ENCODE measurements around the gene CELA2B. TPM values are rescaled to one million over a fixed set of nuclear protein-coding genes. Genes with fewer than 3 reads are reported as not detected.
"Not testable (repeated sequence)": the region's sequence is repeated elsewhere in the genome, so short reads cannot be mapped to it uniquely, and the experiment has no call there.

The CELA2B gene
- total RNA-seq, 2 experiments from 2014 or later = not detected

DNA sequence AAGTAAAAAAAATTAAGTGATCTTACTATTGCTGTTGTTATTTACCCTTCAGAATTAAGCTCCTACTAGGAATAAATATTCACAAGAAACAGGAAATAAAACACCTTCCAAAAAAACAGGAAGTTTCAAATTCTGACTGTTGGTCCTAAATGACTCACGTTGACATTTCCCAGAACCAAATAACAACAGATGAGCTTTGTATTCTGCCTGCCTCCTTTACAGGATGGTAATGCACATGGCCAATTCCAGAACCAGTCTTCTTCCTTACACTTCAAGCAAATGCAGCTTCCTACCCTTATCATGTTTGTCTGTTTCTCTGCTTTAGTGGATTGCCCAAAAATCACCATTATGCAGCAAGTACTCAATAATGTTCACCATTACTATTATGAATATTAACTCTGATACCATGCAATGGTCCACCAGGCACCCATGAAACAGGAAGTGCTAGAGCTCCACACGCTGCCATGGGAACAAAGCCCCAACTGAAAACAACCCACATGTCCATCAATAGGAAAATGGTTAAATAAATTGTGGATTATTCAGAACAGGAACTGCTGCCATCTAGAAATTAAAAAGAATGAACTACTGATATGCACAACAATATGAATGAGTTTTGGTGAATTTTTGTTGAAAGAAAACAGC, 39.2 kb downstream of the CELA2B start:
- no peak overlapping the region for H2AFZ ChIP-seq (ENCODE audit: low read length)
- H3K4me3 ChIP-seq (ENCODE audit: low read depth, low read length, poor library complexity, severe bottlenecking) = no peak overlapping the region
- BruUV-seq (replicated peaks) = TSS peak; percentile 32
- ChIA-PET POLR2A (interaction anchor here (0.7 to 0.8 kb wide), 2 partner anchors 10 to 47 kb away, joined by 3 to 5 read pairs; no protein-coding TSS in a partner anchor), CTCF (ENCODE audit: unreplicated experiment) (no interaction called here)
- intact Hi-C loops (cut with micrococcal nuclease; ENCODE audit: unreplicated experiment) = no loop called here
- H3K9me2 ChIP-seq (ENCODE audit: insufficient read depth, low read length) = no peaks in the 10 kb centered on the region
- H4K20me1 ChIP-seq (ENCODE audit: insufficient read depth, low read length) = no peaks in the 10 kb centered on the region
- peaks cover 18% of the 10 kb centered on the region for H3K36me3 ChIP-seq (ENCODE audit: insufficient read depth, low read length)
- H3K27ac ChIP-seq (ENCODE audit: low read depth, low read length, poor library complexity, severe bottlenecking) = no peak overlapping the region
- H3K9me3 ChIP-seq (ENCODE audit: low read length) = no peaks in the 10 kb centered on the region
- no peaks in the 10 kb centered on the region for H3K79me2 ChIP-seq (ENCODE audit: insufficient read depth, low read depth, low read length)
- H3K4me2 ChIP-seq (ENCODE audit: low read length) = peak overlapping the region; percentile 34
- TF ChIP-seq EZH2phosphoT487 (IDR thresholded peaks at IDR 0.05; ENCODE audit: borderline replicate concordance, low read depth, low read length) (no peak), CTCF (conservative IDR thresholded peaks at IDR 0.05; ENCODE audit: low read length) (no peak)
- peaks cover 12% of the 10 kb centered on the region for H3K4me1 ChIP-seq (ENCODE audit: insufficient read depth, low read length, poor library complexity, severe bottlenecking)
- DNase-seq (ENCODE audit: low spot score) = no peak

DNA sequence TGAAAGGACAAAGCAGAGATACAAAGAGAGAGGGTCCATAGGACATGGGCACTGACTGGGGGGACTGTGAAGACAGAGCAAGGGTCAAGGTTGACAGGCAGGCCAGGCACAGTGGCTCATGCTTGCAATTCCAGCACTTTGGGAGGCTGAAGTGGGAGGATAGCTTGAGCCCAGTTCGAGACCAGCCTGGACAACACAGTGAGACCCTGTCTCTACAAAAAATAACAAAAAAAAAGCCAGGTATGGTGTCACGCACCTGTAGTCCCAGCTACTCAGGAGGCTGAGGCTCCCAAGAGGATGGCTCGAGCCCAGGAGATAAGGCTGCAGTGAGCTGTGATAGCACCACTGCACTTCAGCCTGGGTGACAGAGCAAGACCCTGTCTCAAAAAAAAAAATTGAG, 43.7 kb downstream of the CELA2B start:
- CTCF ChIA-PET (ENCODE audit: unreplicated experiment) = no interaction called here

DNA sequence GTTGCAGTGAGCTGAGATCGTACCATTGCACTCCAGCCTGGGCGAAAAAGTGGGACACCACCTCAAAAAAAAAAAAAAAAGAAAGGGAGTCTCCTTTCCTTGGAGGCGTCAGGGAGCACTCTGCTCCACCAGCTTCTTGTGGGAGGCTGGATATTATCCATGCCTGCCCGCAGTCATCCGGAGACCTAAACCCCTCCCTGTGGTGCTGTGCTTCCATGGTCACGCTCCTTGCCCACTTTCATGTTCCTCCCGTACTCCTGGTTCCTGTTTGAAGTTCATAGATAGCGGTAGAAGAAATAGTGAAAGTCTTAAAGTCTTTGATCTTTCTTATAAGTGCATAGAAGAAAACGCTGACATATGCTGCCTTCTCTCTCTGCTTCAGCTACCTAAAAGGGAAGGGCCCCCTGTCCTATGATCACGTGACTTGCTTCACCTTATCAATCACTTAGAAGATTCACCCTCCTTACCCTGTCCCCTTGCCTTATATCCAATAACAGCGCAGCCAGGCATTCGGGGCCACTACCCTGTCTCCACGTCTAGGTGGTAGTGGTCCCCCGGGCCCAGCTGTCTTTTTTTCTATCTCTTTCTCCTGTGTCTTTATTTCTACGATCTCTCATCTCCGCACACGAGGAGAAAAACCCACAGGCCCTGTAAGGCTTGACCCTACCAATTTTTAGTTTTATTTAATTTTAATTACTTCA, 45.5 kb downstream of the CELA2B start:
- H2AFZ ChIP-seq (ENCODE audit: low read length); H3K4me3 ChIP-seq (ENCODE audit: low read depth, low read length, poor library complexity, severe bottlenecking); DNase-seq (ENCODE audit: low spot score); H3K4me2 ChIP-seq (ENCODE audit: low read length); intact Hi-C loops (cut with micrococcal nuclease; ENCODE audit: unreplicated experiment); H3K9me3 ChIP-seq (ENCODE audit: low read length); CTCF ChIA-PET (ENCODE audit: unreplicated experiment); BruUV-seq (replicated peaks); H3K79me2 ChIP-seq (ENCODE audit: insufficient read depth, low read depth, low read length); H4K20me1 ChIP-seq (ENCODE audit: insufficient read depth, low read length); H3K9me2 ChIP-seq (ENCODE audit: insufficient read depth, low read length); H3K27ac ChIP-seq (ENCODE audit: low read depth, low read length, poor library complexity, severe bottlenecking): not testable (repeated sequence)
- POLR2A ChIA-PET = interaction anchor here (0.6 kb wide), 1 partner anchor 97 kb away, joined by 4 read pairs; no protein-coding TSS in a partner anchor
- H3K4me1 ChIP-seq (ENCODE audit: insufficient read depth, low read length, poor library complexity, severe bottlenecking) = peaks cover 15% of the 10 kb centered on the region
- H3K36me3 ChIP-seq (ENCODE audit: insufficient read depth, low read length) = peaks cover 12% of the 10 kb centered on the region

More for the DNA sequence above, 43.7 kb downstream of the CELA2B start:
- Histone ChIP-seq H2AFZ (ENCODE audit: low read length) (no peak overlapping the region), H3K9me3 (ENCODE audit: low read length) (no peaks in the 10 kb centered on the region), H3K36me3 (ENCODE audit: insufficient read depth, low read length) (peaks cover 15% of the 10 kb centered on the region), H3K79me2 (ENCODE audit: insufficient read depth, low read depth, low read length) (peaks cover 6% of the 10 kb centered on the region; the same call in 1 of the 2 replicates), H4K20me1 (ENCODE audit: insufficient read depth, low read length) (no peaks in the 10 kb centered on the region), H3K4me3 (ENCODE audit: low read depth, low read length, poor library complexity, severe bottlenecking) (no peak overlapping the region), H3K4me1 (ENCODE audit: insufficient read depth, low read length, poor library complexity, severe bottlenecking) (peaks cover 18% of the 10 kb centered on the region), H3K27ac (ENCODE audit: low read depth, low read length, poor library complexity, severe bottlenecking) (no peak overlapping the region), H3K4me2 (ENCODE audit: low read length) (no peak overlapping the region), H3K9me2 (ENCODE audit: insufficient read depth, low read length) (no peaks in the 10 kb centered on the region)
- no TSS peak for BruUV-seq (replicated peaks)
- intact Hi-C loops (cut with micrococcal nuclease; ENCODE audit: unreplicated experiment) = no loop called here
- TF ChIP-seq EZH2phosphoT487 (IDR thresholded peaks at IDR 0.05; ENCODE audit: borderline replicate concordance, low read depth, low read length) = no peak
- no peak for TF ChIP-seq CTCF (conservative IDR thresholded peaks at IDR 0.05; ENCODE audit: low read length)
- POLR2A ChIA-PET = no interaction called here
- DNase-seq (ENCODE audit: low spot score) = no peak

All from OCI-LY7 (cell line).